ENCODE measurements around the gene AVEN. TPM values are rescaled to one million over a fixed set of nuclear protein-coding genes. Genes with fewer than 3 reads are reported as not detected.
"Not testable (repeated sequence)": the region's sequence is repeated elsewhere in the genome, so short reads cannot be mapped to it uniquely, and the experiment has no call there.

The AVEN gene
- polyA plus RNA-seq, 3 donors = 12.7 to 15.8 (median 15.6) TPM

DNA sequence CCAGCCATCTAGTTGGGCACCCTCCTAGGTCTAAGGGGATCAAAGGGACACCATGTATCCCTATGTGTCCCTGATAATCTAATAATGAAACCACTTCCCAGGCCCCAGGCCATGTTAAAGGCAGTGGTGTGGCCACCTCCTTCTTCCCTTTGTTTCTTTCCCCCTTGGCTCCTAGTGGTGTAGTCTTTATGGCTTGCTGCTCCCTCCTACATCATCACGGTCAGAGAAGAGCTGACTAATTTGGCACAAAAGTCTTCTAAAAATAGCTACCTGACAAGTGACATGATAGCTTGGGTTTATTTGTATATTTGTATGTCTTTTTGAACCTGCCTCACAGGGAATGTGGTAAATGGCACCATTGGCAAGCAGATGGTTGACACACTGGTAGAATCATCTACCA is 201.7 kb downstream of the AVEN start:
- no peak for DNase-seq (ENCODE audit: extremely low read depth in 1 of 11, low read depth in 9 of 11, low spot score in 4 of 11)

- DNase-seq (ENCODE audit: extremely low read depth in 1 of 11, low read depth in 9 of 11, low spot score in 4 of 11) = no peak
Observed at GRCh38 chr15:33834892-33835743, 203.9 kb downstream of the AVEN start.

GRCh38 chr15:33831646-33832045 is 207.4 kb downstream of the AVEN start:
- DNase-seq (ENCODE audit: extremely low read depth in 1 of 11, low read depth in 9 of 11, low spot score in 4 of 11) = no peak

DNA sequence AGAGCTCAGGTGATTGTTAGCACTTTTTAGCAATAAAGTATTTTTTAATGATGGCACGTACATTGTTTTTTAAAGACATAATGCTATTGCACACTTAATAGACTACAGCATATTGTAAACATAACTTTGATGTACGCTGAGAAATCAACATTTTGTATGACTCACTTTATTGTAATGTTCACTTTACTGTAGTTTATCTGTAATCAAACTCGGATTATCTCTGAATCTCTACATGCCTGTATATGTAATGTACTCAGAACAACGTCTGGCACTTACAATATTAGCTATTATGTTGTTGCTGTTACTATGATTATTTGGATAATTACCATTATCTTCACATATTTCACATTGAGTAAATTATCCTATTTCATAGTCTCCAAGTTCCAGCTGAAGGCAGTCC is 208.7 kb downstream of the AVEN start:
- no peak for DNase-seq (ENCODE audit: extremely low read depth in 1 of 11, low read depth in 9 of 11, low spot score in 4 of 11)

- DNase-seq (ENCODE audit: extremely low read depth in 1 of 11, low read depth in 9 of 11, low spot score in 4 of 11) = no peak
Observed at GRCh38 chr15:33826201-33826600, 212.8 kb downstream of the AVEN start.

- DNase-seq (ENCODE audit: extremely low read depth in 1 of 11, low read depth in 9 of 11, low spot score in 4 of 11) = no peak
Observed at GRCh38 chr15:33825453-33825852, 213.6 kb downstream of the AVEN start.

DNA sequence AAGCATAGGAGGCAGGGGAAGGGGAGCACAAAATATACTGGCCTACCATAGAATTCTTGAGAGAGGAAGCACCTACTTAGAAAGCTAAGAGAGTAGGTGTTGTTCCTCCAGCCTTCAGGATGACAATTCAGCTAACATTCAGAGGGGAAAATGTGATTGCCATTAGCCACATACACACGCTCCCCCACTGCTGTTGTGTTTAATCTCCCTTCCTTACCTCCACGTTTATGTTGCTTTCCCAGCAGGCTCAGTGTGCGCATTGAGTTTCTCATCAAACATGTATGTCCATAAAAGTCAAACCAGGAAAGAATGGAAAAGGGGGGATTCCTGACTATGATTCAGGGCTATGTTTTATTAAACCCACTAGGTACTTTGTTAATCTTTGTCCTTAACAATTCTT is 215.9 kb downstream of the AVEN start:
- DNase-seq (ENCODE audit: extremely low read depth in 1 of 11, low read depth in 9 of 11, low spot score in 4 of 11) = no peak

- no peak for DNase-seq (ENCODE audit: extremely low read depth in 1 of 11, low read depth in 9 of 11, low spot score in 4 of 11)
Observed at GRCh38 chr15:33822479-33822878, 216.5 kb downstream of the AVEN start.

- DNase-seq (ENCODE audit: extremely low read depth in 1 of 11, low read depth in 9 of 11, low spot score in 4 of 11) = not testable (repeated sequence)
Observed at GRCh38 chr15:33819499-33819898, 219.5 kb downstream of the AVEN start.

Other genes with a start within 250 kb of the AVEN start
- gene CHRM5, start 70.7 kb downstream of the AVEN start, polyA plus RNA-seq (ENCODE audit: insufficient read length in 3 of 3) = under 1 TPM; 0.09 to 0.20 (median 0.10) TPM
- 10 to 100 TPM; 71.2 to 95.2 (median 80.4) TPM for gene EMC7, start 62.7 kb upstream of the AVEN start, polyA plus RNA-seq (ENCODE audit: insufficient read length in 3 of 3)
- 1 to 10 TPM; 1.8 to 2.4 (median 2.2) TPM for gene PGBD4, start 62.9 kb upstream of the AVEN start, polyA plus RNA-seq (ENCODE audit: insufficient read length in 3 of 3)
- gene KATNBL1, start 170.9 kb upstream of the AVEN start, polyA plus RNA-seq (ENCODE audit: insufficient read length in 3 of 3) = 10 to 100 TPM; 49.7 to 91.1 (median 62.5) TPM
- 100 to 1,000 TPM; 123 to 132 (median 131) TPM for gene EMC4, start 185.8 kb upstream of the AVEN start, polyA plus RNA-seq (ENCODE audit: insufficient read length in 3 of 3)

All from renal cortex interstitium (tissue), 11 donors.